A673 (cell line): Measurements from ENCODE around the gene SLC44A2. TPM values are rescaled to one million over a fixed set of nuclear protein-coding genes. Genes with fewer than 3 reads are reported as not detected.

Experiments used
- Bru-seq: library from RNA; stranded (reverse); fragments of 400-500 nt; gene quantifications from one replicate; lab custom pipeline; 2021; lab: Mats Ljungman, UMichigan
- BruChase-seq, 2 experiments: library from RNA; stranded (reverse); fragments of 400-500 nt; gene quantifications; one replicate each; lab custom pipeline; 2021; lab: Mats Ljungman, UMichigan
- BruUV-seq: library from RNA; stranded (reverse); fragments of 400-500 nt; replicated peaks from 2 replicates; lab custom pipeline; 2021; lab: Mats Ljungman, UMichigan
- CTCF ChIA-PET: fragments of 300-600 bp; sonication (Branson Sonifier 250); formaldehyde crosslinking; loops from one replicate; lab custom pipeline; 2022; ENCODE audit warnings: antibody characterized with exemption; lab: Charles Lee
- POLR2A ChIA-PET: fragments of 300-600 bp; sonication (Branson Sonifier 250); formaldehyde crosslinking; loops from one replicate; lab custom pipeline; 2022; ENCODE audit warnings: antibody characterized with exemption; ENCODE audit not compliant: low non-redundant PET; lab: Charles Lee
- DNase-seq: peaks from one replicate; pipeline ENCODE4 v3.0.0-alpha.2; 2015; ENCODE audit warnings: low spot score
- H3K27ac ChIP-seq: fragments of 200-600 bp; sonication (generic); 2 replicates; pipeline ENCODE4 v1.5.1; 2016; ENCODE audit warnings: mixed run types, low read depth, mild to moderate bottlenecking, mixed read lengths, antibody characterized with exemption, low read length; ENCODE audit not compliant: poor library complexity, severe bottlenecking
- H3K27me3 ChIP-seq: fragments of 200-600 bp; sonication (generic); replicated peaks from 2 replicates; pipeline ENCODE4 v1.6.1; 2017; ENCODE audit warnings: mixed run types, low read depth, mild to moderate bottlenecking, mixed read lengths, antibody characterized with exemption, low read length; ENCODE audit not compliant: insufficient read depth, poor library complexity
- H3K36me3 ChIP-seq: fragments of 200-600 bp; sonication (generic); 2 replicates; pipeline ENCODE4 v1.6.1; 2016; ENCODE audit warnings: mixed run types, mild to moderate bottlenecking, mixed read lengths, antibody characterized with exemption, low read length; ENCODE audit not compliant: insufficient read depth, poor library complexity, severe bottlenecking
- H3K4me1 ChIP-seq: fragments of 200-600 bp; sonication (generic); 2 replicates; pipeline ENCODE4 v1.6.1; 2017; ENCODE audit warnings: mixed run types, mild to moderate bottlenecking, mixed read lengths, antibody characterized with exemption, low read length; ENCODE audit not compliant: insufficient read depth, poor library complexity, severe bottlenecking
- H3K4me3 ChIP-seq: fragments of 200-600 bp; sonication (generic); 2 replicates; pipeline ENCODE4 v1.5.1; 2016; ENCODE audit warnings: low read depth, mixed run types, mild to moderate bottlenecking, mixed read lengths, low read length; ENCODE audit not compliant: poor library complexity, severe bottlenecking
- H3K9me3 ChIP-seq: fragments of 200-600 bp; sonication (generic); 2 replicates; pipeline ENCODE4 v1.6.1; 2016; ENCODE audit warnings: mixed run types, low read depth, mild to moderate bottlenecking, mixed read lengths, antibody characterized with exemption, low read length; ENCODE audit not compliant: poor library complexity, severe bottlenecking
- CTCF ChIP-seq: fragments of 300-800, 200-600 bp; sonication (generic); conservative IDR thresholded peaks from 2 replicates; pipeline ENCODE4 v1.5.1; 2017; ENCODE audit warnings: low read depth, mild to moderate bottlenecking, antibody characterized with exemption, low read length, moderate library complexity, mixed read lengths
- EZH2 ChIP-seq: fragments of 200-600 bp; sonication (generic); IDR thresholded peaks from 2 replicates; pipeline ENCODE4 v1.6.1; 2017; ENCODE audit warnings: borderline replicate concordance, low read depth, mild to moderate bottlenecking, mixed read lengths, antibody characterized with exemption, low read length; ENCODE audit not compliant: poor library complexity, severe bottlenecking
- intact Hi-C: fragments of 100-400 bp; cut with micrococcal nuclease; formaldehyde crosslinking; loops from one replicate; pipeline ENCODE4 v1.10.0; 2022; ENCODE audit not compliant: unreplicated experiment
- long read RNA-seq: library from polyadenylated mRNA; stranded (forward); transcript quantifications from one replicate; pipeline ENCODE4 v2.0.0, GENCODE V29; 2022
- total RNA-seq: library from RNA; stranded (reverse); gene quantifications from 2 replicates; pipeline ENCODE4 v1.2.3, GENCODE V29; 2021

Gene SLC44A2
- total RNA-seq (35.4 and 52.2 TPM in 2 replicates), Bru-seq, nascent RNA (percentile 48 among the genes with signal in this experiment), BruChase-seq, experiment 1, labeled RNA remaining after a 2-hour chase (percentile 52 among the genes with signal in this experiment), BruChase-seq, experiment 2, labeled RNA remaining after a 6-hour chase (percentile 63 among the genes with signal in this experiment)
- long read RNA-seq, transcript SLC44A2-202 (22 exons, 3,301 nt): major isoform, 49 of 77 reads
- long read RNA-seq, partial matches to known transcripts: 15 of 77 reads
- long read RNA-seq, other reads (novel, unspliced or antisense): 9 of 77 reads

- Histone ChIP-seq H3K9me3 (no peaks in the 10 kb centered on the region), H3K4me3 (peak within 1 kb of the TSS; percentile 35), H3K27me3 (no peaks in the 10 kb centered on the region), H3K36me3 (no peaks in the 10 kb centered on the region), H3K27ac (no peak within 1 kb of the TSS), H3K4me1 (no peaks in the 10 kb centered on the region)
- TF ChIP-seq CTCF: no peak
- no peak for TF ChIP-seq EZH2
- intact Hi-C loops: no loop called here
- ChIA-PET POLR2A (no interaction called here), CTCF (no interaction called here)
- no TSS peak for BruUV-seq
- no peak for DNase-seq
Measured at GRCh38 chr19:10625003-10625761, at the start of gene SLC44A2. Gene SLC44A2 (plus strand): TSS chr19:10625553. CDS start chr19:10625634, 81 bp downstream.

GRCh38 chr19:10577951-10578350, 47.4 kb upstream of the SLC44A2 start:
- ChIA-PET POLR2A (no interaction called here), CTCF (interaction anchor here (0.6 kb wide), 2 partner anchors 67 to 360 kb away, joined by 3 read pairs; no protein-coding TSS in a partner anchor)
- H3K4me3 ChIP-seq: no peak overlapping the region
- no TSS peak for BruUV-seq
- no peaks in the 10 kb centered on the region for H3K4me1 ChIP-seq
- intact Hi-C loops: no loop called here
- no peaks in the 10 kb centered on the region for H3K27me3 ChIP-seq
- no peaks in the 10 kb centered on the region for H3K9me3 ChIP-seq
- H3K27ac ChIP-seq: no peak overlapping the region
- no peak for DNase-seq
- H3K36me3 ChIP-seq: no peaks in the 10 kb centered on the region
- TF ChIP-seq EZH2: no peak
- no peak for TF ChIP-seq CTCF

GRCh38 chr19:10580979-10581631, 44.2 kb upstream of the SLC44A2 start:
- Histone ChIP-seq H3K4me3 (no peak overlapping the region), H3K36me3 (no peaks in the 10 kb centered on the region), H3K27me3 (no peaks in the 10 kb centered on the region), H3K27ac (no peak overlapping the region), H3K4me1 (no peaks in the 10 kb centered on the region), H3K9me3 (no peaks in the 10 kb centered on the region)
- ChIA-PET POLR2A (interaction anchor here (0.7 kb wide), 1 partner anchor 108 kb away, joined by 3 read pairs; no protein-coding TSS in a partner anchor), CTCF (interaction anchor here (0.6 to 3.4 kb wide), 12 partner anchors 12 to 282 kb away, joined by 3 to 75 read pairs (median 4); partner anchors contain the start of genes CDKN2D and QTRT1)
- intact Hi-C loops: loop anchor here (1.0 to 10.0 kb wide), 3 partner anchors 63 to 284 kb away; no protein-coding TSS in a partner anchor
- DNase-seq: peak; percentile 95
- no peak for TF ChIP-seq EZH2
- TF ChIP-seq CTCF: peak; percentile 99
- BruUV-seq: no TSS peak
